Measurements from ENCODE around the gene CD38.

CD38 gene

GRCh38 chr4:15901007-15901406 is 122.9 kb downstream of the CD38 start:
- POLR2A ChIA-PET, result interaction anchor here (0.7 kb wide), 1 partner anchor 349 kb away, joined by 10 read pairs; no protein-coding TSS in a partner anchor

DNA sequence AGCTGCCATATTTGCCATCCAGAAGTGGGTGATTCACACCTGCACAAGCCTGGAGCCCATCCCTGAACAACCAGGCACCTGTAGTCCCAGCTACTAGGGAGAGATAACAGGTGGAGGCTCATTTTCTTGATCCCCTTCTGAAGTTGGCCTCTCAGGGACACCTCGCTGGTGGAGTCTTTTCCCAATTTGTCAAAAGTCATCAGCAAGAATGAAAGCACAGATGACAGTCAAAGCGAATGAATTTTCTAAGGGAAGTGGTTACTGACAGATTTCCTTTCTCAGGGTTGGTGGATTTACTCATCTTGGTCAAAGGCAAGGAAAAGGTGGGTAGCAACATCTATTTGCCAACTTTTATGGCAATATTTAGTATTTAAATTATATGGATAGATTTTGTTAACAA is 123.9 kb downstream of the CD38 start:
- no peaks in the 10 kb centered on the region for H3K9me3 ChIP-seq (ENCODE audit: control insufficient read depth, insufficient read depth, low read depth, low read length)
- ChIA-PET POLR2A (no interaction called here), CTCF (no interaction called here)
- no peaks in the 10 kb centered on the region for H3K36me3 ChIP-seq (ENCODE audit: control insufficient read depth in 2 of 2, insufficient read depth in 1 of 2, low read length in 2 of 2)
- no peaks in the 10 kb centered on the region for H3K4me1 ChIP-seq (ENCODE audit: control insufficient read depth, insufficient read depth, low read length)
- no peak overlapping the region for H3K4me3 ChIP-seq (ENCODE audit: low read depth, low read length)
- TF ChIP-seq ZNF501 (tag by site-specific recombination; IDR thresholded peaks at IDR 0.05), result no peak
- no peak for TF ChIP-seq MYNN (tag by site-specific recombination; IDR thresholded peaks at IDR 0.05; ENCODE audit: borderline replicate concordance)
- TF ChIP-seq ZNF747 (tag by site-specific recombination; IDR thresholded peaks at IDR 0.05), result no peak
- TF ChIP-seq ZNF211 (tag by site-specific recombination; IDR thresholded peaks at IDR 0.05; ENCODE audit: low read depth), result no peak
- TF ChIP-seq ZNF792 (tag by site-specific recombination; IDR thresholded peaks at IDR 0.05), result no peak
- no peak for TF ChIP-seq ZNF155 (tag by site-specific recombination; IDR thresholded peaks at IDR 0.05)
- H3K27ac ChIP-seq (ENCODE audit: extremely low read depth, low read depth, low read length), result no peak overlapping the region

More at GRCh38 chr4:15901007-15901406, 122.9 kb downstream of the CD38 start:
- Histone ChIP-seq H3K4me1 (ENCODE audit: control insufficient read depth, insufficient read depth, low read length) (no peaks in the 10 kb centered on the region), H3K4me3 (ENCODE audit: low read depth, low read length) (no peak overlapping the region), H3K9me3 (ENCODE audit: control insufficient read depth, insufficient read depth, low read depth, low read length) (no peaks in the 10 kb centered on the region), H3K36me3 (ENCODE audit: control insufficient read depth in 2 of 2, insufficient read depth in 1 of 2, low read length in 2 of 2) (no peaks in the 10 kb centered on the region), H3K27ac (ENCODE audit: extremely low read depth, low read depth, low read length) (no peak overlapping the region)
- TF ChIP-seq ZNF221 (tag by site-specific recombination; IDR thresholded peaks at IDR 0.05; ENCODE audit: borderline replicate concordance), result no peak
- no peak for TF ChIP-seq BCL11A (tag by site-specific recombination; IDR thresholded peaks at IDR 0.05; ENCODE audit: low read depth)
- TF ChIP-seq REPIN1 (tag by site-specific recombination; IDR thresholded peaks at IDR 0.05; ENCODE audit: low read depth), result no peak
- TF ChIP-seq KLF8 (tag by site-specific recombination; IDR thresholded peaks at IDR 0.05), result no peak
- no peak for TF ChIP-seq ZNF311 (tag by site-specific recombination; IDR thresholded peaks at IDR 0.05; ENCODE audit: borderline replicate concordance)
- TF ChIP-seq HOXC10 (CRISPR knock-in tag; IDR thresholded peaks at IDR 0.05), result no peak
- TF ChIP-seq, protein P1, sequence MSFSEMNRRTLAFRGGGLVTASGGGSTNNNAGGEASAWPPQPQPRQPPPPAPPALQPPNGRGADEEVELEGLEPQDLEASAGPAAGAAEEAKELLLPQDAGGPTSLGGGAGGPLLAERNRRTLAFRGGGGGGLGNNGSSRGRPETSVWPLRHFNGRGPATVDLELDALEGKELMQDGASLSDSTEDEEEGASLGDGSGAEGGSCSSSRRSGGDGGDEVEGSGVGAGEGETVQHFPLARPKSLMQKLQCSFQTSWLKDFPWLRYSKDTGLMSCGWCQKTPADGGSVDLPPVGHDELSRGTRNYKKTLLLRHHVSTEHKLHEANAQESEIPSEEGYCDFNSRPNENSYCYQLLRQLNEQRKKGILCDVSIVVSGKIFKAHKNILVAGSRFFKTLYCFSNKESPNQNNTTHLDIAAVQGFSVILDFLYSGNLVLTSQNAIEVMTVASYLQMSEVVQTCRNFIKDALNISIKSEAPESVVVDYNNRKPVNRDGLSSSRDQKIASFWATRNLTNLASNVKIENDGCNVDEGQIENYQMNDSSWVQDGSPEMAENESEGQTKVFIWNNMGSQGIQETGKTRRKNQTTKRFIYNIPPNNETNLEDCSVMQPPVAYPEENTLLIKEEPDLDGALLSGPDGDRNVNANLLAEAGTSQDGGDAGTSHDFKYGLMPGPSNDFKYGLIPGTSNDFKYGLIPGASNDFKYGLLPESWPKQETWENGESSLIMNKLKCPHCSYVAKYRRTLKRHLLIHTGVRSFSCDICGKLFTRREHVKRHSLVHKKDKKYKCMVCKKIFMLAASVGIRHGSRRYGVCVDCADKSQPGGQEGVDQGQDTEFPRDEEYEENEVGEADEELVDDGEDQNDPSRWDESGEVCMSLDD (tag by site-specific recombination; IDR thresholded peaks at IDR 0.05), result no peak
- TF ChIP-seq ZNF354C (tag by site-specific recombination; IDR thresholded peaks at IDR 0.05; ENCODE audit: borderline replicate concordance, low read depth), result no peak
- TF ChIP-seq ZNF707 (tag by site-specific recombination; IDR thresholded peaks at IDR 0.05), result no peak
- no peak for TF ChIP-seq ZNF560 (tag by site-specific recombination; IDR thresholded peaks at IDR 0.05; ENCODE audit: borderline replicate concordance)
- no peak for TF ChIP-seq ZNF114 (tag by site-specific recombination; IDR thresholded peaks at IDR 0.05)
- TF ChIP-seq ZSCAN5A (tag by site-specific recombination; IDR thresholded peaks at IDR 0.05), result no peak
- no peak for TF ChIP-seq ZNF501 (tag by site-specific recombination; IDR thresholded peaks at IDR 0.05)
- no peak for TF ChIP-seq TRIM28 (IDR thresholded peaks at IDR 0.05; ENCODE audit: borderline replicate concordance, low read length)
- TF ChIP-seq ZNF335 (tag by site-specific recombination; conservative IDR thresholded peaks at IDR 0.05), result no peak
- TF ChIP-seq ZNF837 (tag by site-specific recombination; IDR thresholded peaks at IDR 0.05), result no peak
- no peak for TF ChIP-seq ZNF140 (tag by site-specific recombination; IDR thresholded peaks at IDR 0.05)
- TF ChIP-seq ZBTB1 (tag by site-specific recombination; IDR thresholded peaks at IDR 0.05), result no peak
- TF ChIP-seq MYNN (tag by site-specific recombination; IDR thresholded peaks at IDR 0.05; ENCODE audit: borderline replicate concordance), result no peak
- CTCF ChIA-PET, result no interaction called here

All from HEK293 (cell line).